Colonic mucosa (tissue), 4 donors: ENCODE measurements around the gene ACSL6. TPM values are rescaled to one million over a fixed set of nuclear protein-coding genes. Genes with fewer than 3 reads are reported as not detected.

Experiments
- DNase-seq: peaks from one replicate; pipeline ENCODE4 v3.0.0-alpha.2; 2020
- H3K27ac ChIP-seq: fragments of 200-600 bp; one replicate; pipeline ENCODE4 v1.8.0; 2021
- H3K27me3 ChIP-seq: fragments of 200-600 bp; one replicate; pipeline ENCODE4 v1.8.0; 2021
- H3K36me3 ChIP-seq: fragments of 200-600 bp; one replicate; pipeline ENCODE4 v1.8.0; 2021
- H3K4me1 ChIP-seq: fragments of 200-600 bp; one replicate; pipeline ENCODE4 v1.8.0; 2021; ENCODE audit warnings: mild to moderate bottlenecking
- H3K4me3 ChIP-seq: fragments of 200-600 bp; one replicate; pipeline ENCODE4 v1.8.0; 2021
- H3K9ac ChIP-seq, 2 donors: one replicate each; pipeline ENCODE4 v1.7.0; 2013; ENCODE audit warnings: control low read depth in 2 of 2, low read depth in 2 of 2, low read length in 2 of 2
- H3K9me3 ChIP-seq: fragments of 200-600 bp; one replicate; pipeline ENCODE4 v1.8.0; 2021
- CTCF ChIP-seq: fragments of 200-600 bp; IDR thresholded peaks from one replicate; pipeline ENCODE4 v1.8.0; 2022; ENCODE audit warnings: antibody characterized with exemption, mild to moderate bottlenecking
- intact Hi-C: fragments of 100-400 bp; cut with DNase I; formaldehyde crosslinking; loops from one replicate; pipeline ENCODE4 v1.14.1; 2022
- total RNA-seq, 2 donors: library from RNA; stranded (reverse); fragmentation: NEBNext Ultra II Directional in 1 of 2; extraction: Animal tissue kit (Norgen Biotek cat#: 25700) in 1 of 2; gene quantifications; one replicate each; pipeline ENCODE4 v1.2.1, GENCODE V29; 2021
- donor health status: healthy.
- donor health status: DM: no; HTN: no; CAD: no.
- donor health status: DM: no; HTN: no; CAD: no.

ACSL6 gene
- total RNA-seq, 2 donors from 2014 or later, result 0.25 to 0.93 TPM

DNA sequence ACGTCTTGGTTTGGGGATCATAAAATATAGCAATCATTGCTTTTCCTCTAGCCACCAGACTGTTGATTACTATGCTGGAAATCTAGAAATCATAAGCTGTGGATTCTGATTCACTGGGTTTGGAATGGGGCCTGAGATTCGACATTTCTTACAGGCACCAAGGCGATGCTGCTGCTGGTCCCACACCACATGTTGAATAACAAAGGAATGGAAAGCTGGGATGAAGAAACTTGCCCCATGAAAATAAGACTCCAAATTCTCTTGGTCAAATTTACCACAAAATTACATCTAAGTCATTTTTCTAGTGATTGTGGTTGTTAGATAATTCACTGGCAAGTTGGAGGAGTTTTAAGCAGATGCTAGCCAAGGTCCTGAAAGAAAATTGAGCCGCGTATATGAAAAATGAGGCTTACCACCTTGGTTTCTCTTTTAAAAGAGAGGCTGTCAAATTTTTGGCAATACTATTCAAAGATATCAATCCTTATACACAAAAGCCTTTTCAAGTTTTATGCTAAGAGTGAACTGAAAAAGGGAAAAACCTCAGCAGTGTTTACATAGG, 43.0 kb downstream of the ACSL6 start:
- no peak overlapping the region for H3K4me3 ChIP-seq
- H3K9ac ChIP-seq, result no peak overlapping the region
- intact Hi-C loops, result no loop called here
- TF ChIP-seq CTCF, result no peak
- DNase-seq, result no peak
- H3K4me1 ChIP-seq, result no peaks in the 10 kb centered on the region
- no peaks in the 10 kb centered on the region for H3K27me3 ChIP-seq
- H3K9me3 ChIP-seq, result no peaks in the 10 kb centered on the region
- no peak overlapping the region for H3K27ac ChIP-seq
- no peaks in the 10 kb centered on the region for H3K36me3 ChIP-seq

DNA sequence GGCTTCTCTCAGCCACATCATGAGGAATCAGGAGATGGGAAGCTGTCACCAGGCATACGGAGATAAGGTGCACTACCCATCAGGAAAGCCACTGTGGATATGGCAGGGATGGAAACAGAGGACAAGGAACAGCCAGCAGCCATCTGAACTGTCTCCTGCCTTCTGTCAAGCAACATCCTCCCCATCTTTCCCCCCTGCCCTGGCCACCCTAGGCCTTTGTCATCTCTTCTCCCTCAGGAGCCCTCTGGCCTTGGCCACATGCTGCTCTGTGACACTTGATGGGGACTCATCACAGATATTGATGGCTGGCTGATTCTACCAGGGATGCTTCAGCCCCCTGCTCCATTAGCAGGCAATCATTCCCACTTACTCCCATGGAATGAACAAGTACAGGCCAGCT, 44.9 kb downstream of the ACSL6 start:
- H3K4me1 ChIP-seq, result no peaks in the 10 kb centered on the region
- no peak overlapping the region for H3K4me3 ChIP-seq
- intact Hi-C loops, result no loop called here
- H3K9ac ChIP-seq, result no peak overlapping the region
- H3K27me3 ChIP-seq, result no peaks in the 10 kb centered on the region
- H3K36me3 ChIP-seq, result no peaks in the 10 kb centered on the region
- H3K27ac ChIP-seq, result no peak overlapping the region
- no peaks in the 10 kb centered on the region for H3K9me3 ChIP-seq
- no peak for TF ChIP-seq CTCF
- DNase-seq, result no peak

DNA sequence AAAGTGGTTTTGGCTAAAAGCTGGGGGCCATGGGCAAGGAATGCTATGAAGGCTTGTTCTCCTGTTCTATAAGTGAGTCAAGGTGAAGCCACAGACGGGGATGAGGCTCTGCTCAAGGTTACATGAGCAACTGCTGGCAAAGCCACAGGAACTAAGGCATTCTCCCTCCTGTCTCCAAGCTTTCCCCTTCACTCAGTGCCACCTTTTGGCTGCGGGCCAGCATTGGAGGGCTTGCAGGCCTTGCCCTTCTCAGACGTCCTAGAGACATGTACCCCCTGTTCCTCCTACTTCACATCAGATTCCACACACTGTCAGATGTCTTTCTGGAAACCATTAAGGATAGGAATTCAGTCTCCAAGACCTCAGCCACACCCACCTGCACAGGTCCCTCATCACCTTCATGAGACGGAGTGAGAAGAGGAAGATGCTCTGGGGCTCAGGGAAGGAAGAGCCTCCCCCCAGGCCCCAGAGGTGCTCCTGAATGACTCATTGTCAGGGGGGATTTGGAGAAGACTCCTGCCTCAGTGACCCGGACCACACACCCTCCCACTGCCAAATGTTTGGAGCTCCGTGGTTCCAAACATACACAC, 45.5 kb downstream of the ACSL6 start:
- H3K9me3 ChIP-seq, result no peaks in the 10 kb centered on the region
- TF ChIP-seq CTCF, result no peak
- H3K4me1 ChIP-seq, result no peaks in the 10 kb centered on the region
- H3K36me3 ChIP-seq, result no peaks in the 10 kb centered on the region
- H3K27ac ChIP-seq, result no peak overlapping the region
- intact Hi-C loops, result no loop called here
- DNase-seq, result no peak
- H3K9ac ChIP-seq, result no peak overlapping the region
- H3K27me3 ChIP-seq, result no peaks in the 10 kb centered on the region
- H3K4me3 ChIP-seq, result no peak overlapping the region

- Histone ChIP-seq H3K4me1 (no peaks in the 10 kb centered on the region), H3K36me3 (no peaks in the 10 kb centered on the region), H3K9ac (no peak overlapping the region), H3K9me3 (no peaks in the 10 kb centered on the region), H3K27ac (no peak overlapping the region), H3K4me3 (no peak overlapping the region), H3K27me3 (no peaks in the 10 kb centered on the region)
- TF ChIP-seq CTCF, result no peak
- intact Hi-C loops, result no loop called here
- DNase-seq, result no peak
Measured at GRCh38 chr5:131959906-131960305, 51.6 kb downstream of the ACSL6 start.

GRCh38 chr5:131959136-131959535, 52.3 kb downstream of the ACSL6 start:
- no peak for TF ChIP-seq CTCF
- H3K9ac ChIP-seq, result no peak overlapping the region
- H3K4me3 ChIP-seq, result no peak overlapping the region
- intact Hi-C loops, result no loop called here
- H3K4me1 ChIP-seq, result no peaks in the 10 kb centered on the region
- no peaks in the 10 kb centered on the region for H3K27me3 ChIP-seq
- no peaks in the 10 kb centered on the region for H3K9me3 ChIP-seq
- no peak overlapping the region for H3K27ac ChIP-seq
- no peaks in the 10 kb centered on the region for H3K36me3 ChIP-seq
- DNase-seq, result no peak
